Lung (tissue), 12 donors: ENCODE results near the gene GIT2. TPM values are rescaled to one million over a fixed set of nuclear protein-coding genes. Genes with fewer than 3 reads are reported as not detected.
A peak's percentile ranks its signal among the peaks of the same experiment; 100 is the strongest.

Source experiments
- ATAC-seq: fragments of 200-7000 bp; cut with Tn5 transposase; one replicate; pipeline ENCODE4 v1.9.1; 2020; ENCODE audit warnings: moderate number of reproducible peaks; ENCODE audit not compliant: insufficient read depth, low FRiP score
- DNase-seq, 3 donors: peaks; one replicate each; pipeline ENCODE4 v3.0.0-alpha.2; 2013 to 2017
- H3K27ac ChIP-seq, 2 donors: one replicate each; pipeline ENCODE4 v1.5.1; 2013; ENCODE audit warnings: mild to moderate bottlenecking in 2 of 2, moderate library complexity in 2 of 2, control low read depth in 1 of 2, inconsistent platforms in 1 of 2, low read depth in 1 of 2, low read length in 1 of 2
- H3K27me3 ChIP-seq, 3 donors: one replicate each; pipeline ENCODE4 v1.5.1; 2013; ENCODE audit warnings: low read length in 2 of 3; ENCODE audit not compliant: control insufficient read depth in 3 of 3, insufficient read depth in 3 of 3
- H3K36me3 ChIP-seq, 4 donors: one replicate each; pipeline ENCODE4 v1.5.1; 2013; ENCODE audit warnings: low read length in 4 of 4, mild to moderate bottlenecking in 1 of 4, moderate library complexity in 1 of 4; ENCODE audit not compliant: control insufficient read depth in 4 of 4, insufficient read depth in 4 of 4
- H3K4me1 ChIP-seq, 5 donors: one replicate each; pipeline ENCODE4 v1.5.1; 2013; ENCODE audit warnings: low read length in 5 of 5, mild to moderate bottlenecking in 2 of 5, moderate library complexity in 1 of 5; ENCODE audit not compliant: control insufficient read depth in 5 of 5, insufficient read depth in 5 of 5
- H3K4me3 ChIP-seq: one replicate; pipeline ENCODE4 v1.5.1; 2013; ENCODE audit warnings: mild to moderate bottlenecking, control low read depth, moderate library complexity
- H3K9ac ChIP-seq, 2 donors: one replicate each; pipeline ENCODE4 v1.5.1; 2013; ENCODE audit warnings: low read length in 2 of 2, control low read depth in 1 of 2; ENCODE audit not compliant: insufficient read depth in 1 of 2
- H3K9me3 ChIP-seq, 4 donors: one replicate each; pipeline ENCODE4 v1.5.1; 2013; ENCODE audit warnings: low read length in 3 of 4, mild to moderate bottlenecking in 1 of 4, moderate library complexity in 1 of 4; ENCODE audit not compliant: control insufficient read depth in 4 of 4, insufficient read depth in 3 of 4
- WGBS, 2 donors: extraction: QIAGEN DNeasy Blood & Tissue Kit; methylation state at CpG; one replicate each; pipeline ENCODE4 v1.1.7; 2013; 5-methylcytosine and 5-hydroxymethylcytosine counted together
- polyA plus RNA-seq, 2 donors: library from polyadenylated mRNA; stranded (reverse); fragments of 200-250 nt; gene quantifications; one replicate each; pipeline ENCODE4 v1.2.1, GENCODE V29; 2013
- total RNA-seq, 2 donors: library from RNA; depleted of rRNA in 1 of 2; stranded (reverse); fragments of >200 nt in 1 of 2; gene quantifications; one replicate each; pipeline ENCODE4 v1.2.1, GENCODE V29; 2014 to 2021
- TF ChIP-seq, protein P1 (sequence below): IDR thresholded peaks from 2 replicates; pipeline ENCODE4 v1.5.1; 2012; ENCODE audit warnings: mild to moderate bottlenecking; ENCODE audit errors: control extremely low read depth, extremely low read depth
- donor health status: control.
- donor health status: control.
- donor health status: Bipolar disorder and iron deficiency.
- donor health status: healthy.
- donor health status: DM: yes; HTN: yes; CAD: no.

GIT2 gene
- total and polyA plus RNA-seq, 4 donors = 13.5 to 75.8 (median 40.1) TPM

DNA sequence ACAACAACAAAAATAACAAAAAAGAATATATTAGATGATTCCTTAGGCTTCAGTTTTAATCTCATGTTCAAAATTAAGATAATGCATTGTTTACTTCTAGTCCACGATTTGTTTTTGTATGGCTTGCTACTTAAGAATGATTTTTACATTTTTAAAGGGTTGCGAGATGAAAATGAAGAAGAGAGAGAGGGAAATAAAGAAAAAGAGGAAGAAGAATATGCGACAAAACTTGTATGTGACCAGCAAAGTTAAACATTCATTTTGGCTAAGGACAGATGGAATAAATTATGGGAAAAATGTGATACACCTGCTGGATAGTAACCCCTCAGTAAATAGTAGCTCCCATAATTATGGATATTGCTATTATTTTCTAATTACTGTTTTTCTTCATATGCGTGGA, 1.2 kb upstream of the GIT2 start:
- H3K27me3 ChIP-seq = no peaks in the 10 kb centered on the region
- H3K36me3 ChIP-seq = peaks cover 0 to 1% (median 0%) of the 10 kb centered on the region in 4 donors
- H3K4me3 ChIP-seq = no peak overlapping the region
- TF ChIP-seq, protein P1, sequence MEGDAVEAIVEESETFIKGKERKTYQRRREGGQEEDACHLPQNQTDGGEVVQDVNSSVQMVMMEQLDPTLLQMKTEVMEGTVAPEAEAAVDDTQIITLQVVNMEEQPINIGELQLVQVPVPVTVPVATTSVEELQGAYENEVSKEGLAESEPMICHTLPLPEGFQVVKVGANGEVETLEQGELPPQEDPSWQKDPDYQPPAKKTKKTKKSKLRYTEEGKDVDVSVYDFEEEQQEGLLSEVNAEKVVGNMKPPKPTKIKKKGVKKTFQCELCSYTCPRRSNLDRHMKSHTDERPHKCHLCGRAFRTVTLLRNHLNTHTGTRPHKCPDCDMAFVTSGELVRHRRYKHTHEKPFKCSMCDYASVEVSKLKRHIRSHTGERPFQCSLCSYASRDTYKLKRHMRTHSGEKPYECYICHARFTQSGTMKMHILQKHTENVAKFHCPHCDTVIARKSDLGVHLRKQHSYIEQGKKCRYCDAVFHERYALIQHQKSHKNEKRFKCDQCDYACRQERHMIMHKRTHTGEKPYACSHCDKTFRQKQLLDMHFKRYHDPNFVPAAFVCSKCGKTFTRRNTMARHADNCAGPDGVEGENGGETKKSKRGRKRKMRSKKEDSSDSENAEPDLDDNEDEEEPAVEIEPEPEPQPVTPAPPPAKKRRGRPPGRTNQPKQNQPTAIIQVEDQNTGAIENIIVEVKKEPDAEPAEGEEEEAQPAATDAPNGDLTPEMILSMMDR = no peak
- WGBS, 2 donors = 58 to 76% methylated on average over 4 of the region's 4 CpGs
- H3K9me3 ChIP-seq = no peaks in the 10 kb centered on the region
- ATAC-seq = no peak
- no peak overlapping the region for H3K27ac ChIP-seq
- peaks cover 6 to 25% (median 7%) of the 10 kb centered on the region in 5 donors for H3K4me1 ChIP-seq
- H3K9ac ChIP-seq = no peak overlapping the region
- no peak for DNase-seq

DNA sequence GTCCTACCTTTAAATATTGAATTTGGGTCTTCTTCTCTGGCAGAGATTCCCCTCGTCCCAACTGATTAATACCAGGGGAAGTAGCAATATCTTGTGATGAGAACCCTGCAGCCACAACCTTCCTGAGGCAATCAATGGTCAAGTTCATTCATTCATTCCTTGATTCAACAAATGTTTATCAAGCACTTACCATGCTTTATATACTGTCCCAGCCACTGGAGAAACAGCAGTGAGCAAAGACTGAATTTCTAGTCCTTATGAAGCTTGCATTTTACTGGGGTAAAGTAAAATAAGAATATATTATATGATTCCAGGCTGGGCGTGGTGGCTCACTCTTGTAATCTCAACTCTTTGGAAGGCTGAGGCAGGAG, 300 bp upstream of the GIT2 start:
- DNase-seq = no peak
- 49 to 50% methylated on average over 2 of the region's 2 CpGs for WGBS, 2 donors
- TF ChIP-seq, protein P1 = no peak
- Histone ChIP-seq H3K9me3 (no peaks in the 10 kb centered on the region), H3K27ac (peak overlapping the region; percentile 50 to 93), H3K36me3 (peaks cover 0 to 4% (median 2%) of the 10 kb centered on the region in 4 donors), H3K4me3 (no peak overlapping the region), H3K9ac (peak overlapping the region in 1 of 2 donors; percentile 34), H3K4me1 (peaks cover 5 to 25% (median 7%) of the 10 kb centered on the region in 5 donors), H3K27me3 (no peaks in the 10 kb centered on the region)
- ATAC-seq = no peak

DNA sequence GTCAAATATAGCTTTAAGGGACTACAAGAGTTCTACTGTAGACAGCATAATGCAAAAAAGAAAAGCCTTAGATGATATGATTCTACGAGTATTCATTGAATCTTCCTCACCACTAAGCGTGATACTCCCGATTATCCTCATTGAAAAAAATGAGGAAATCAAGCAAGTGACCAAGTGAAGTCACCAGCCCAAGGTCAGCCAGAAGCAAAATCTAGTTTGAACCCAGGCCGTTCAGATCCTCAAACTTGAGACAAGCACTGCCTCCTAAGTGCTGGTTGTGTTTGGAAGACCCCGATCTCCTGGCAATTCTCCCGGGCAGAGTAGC, 845 bp downstream of the GIT2 start:
- no peak for DNase-seq
- Histone ChIP-seq H3K4me3 (peak overlapping the region; percentile 76), H3K27ac (peak overlapping the region; percentile 89 to 93), H3K36me3 (peaks cover 0 to 7% (median 2%) of the 10 kb centered on the region in 4 donors), H3K27me3 (no peaks in the 10 kb centered on the region), H3K4me1 (peaks cover 3 to 23% (median 6%) of the 10 kb centered on the region in 5 donors), H3K9ac (peak overlapping the region; percentile 41 to 42), H3K9me3 (no peaks in the 10 kb centered on the region)
- 2 to 4% methylated on average over 6 of the region's 6 CpGs for WGBS, 2 donors
- TF ChIP-seq, protein P1 = no peak
- ATAC-seq = no peak

DNA sequence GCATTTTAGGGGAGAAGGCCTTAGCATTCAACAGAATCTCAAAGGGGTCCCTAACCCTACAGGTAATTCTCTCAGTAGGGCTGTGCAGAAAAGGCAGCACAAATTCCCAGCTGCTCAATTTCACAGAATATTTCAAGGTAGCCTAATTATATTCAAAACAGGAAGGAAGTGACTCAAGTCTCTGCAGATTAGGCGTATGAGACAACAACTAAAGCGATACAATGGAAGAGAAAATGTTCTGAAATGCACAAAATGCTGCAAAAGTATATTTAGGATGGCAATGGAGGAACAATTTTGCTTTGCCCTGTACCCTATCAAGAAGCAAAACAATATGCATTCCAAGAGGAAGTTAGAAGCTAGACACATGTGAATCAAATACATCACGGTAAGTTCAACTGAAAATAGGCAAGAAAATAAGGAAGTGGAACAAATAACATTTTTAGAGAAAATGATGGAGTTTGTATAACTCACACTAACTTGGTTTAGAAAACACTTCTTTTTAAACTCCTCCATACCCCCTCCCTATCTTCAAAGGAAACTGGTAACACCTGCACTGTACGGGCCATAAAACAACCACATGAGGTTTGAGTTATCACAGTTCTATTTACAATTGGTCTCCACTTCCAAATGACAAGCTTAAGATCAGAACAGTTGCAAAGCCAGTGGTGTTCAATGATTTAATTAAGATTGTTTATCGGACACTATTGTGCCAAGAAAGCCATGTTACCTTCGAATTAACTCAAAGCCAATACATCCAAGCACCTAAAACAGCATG, 1.6 kb downstream of the GIT2 start:
- no peak overlapping the region for H3K4me3 ChIP-seq
- no peaks in the 10 kb centered on the region for H3K27me3 ChIP-seq
- ATAC-seq (no peak), DNase-seq (no peak)
- H3K9ac ChIP-seq = peak overlapping the region in 1 of 2 donors; percentile 42
- WGBS, 2 donors = 20 to 25% methylated on average over 6 of the region's 6 CpGs
- peaks cover 0 to 11% (median 3%) of the 10 kb centered on the region in 4 donors for H3K36me3 ChIP-seq
- TF ChIP-seq, protein P1 = no peak
- H3K27ac ChIP-seq = peak overlapping the region in 1 of 2 donors; percentile 49
- peaks cover 0 to 18% (median 4%) of the 10 kb centered on the region in 5 donors for H3K4me1 ChIP-seq
- no peaks in the 10 kb centered on the region for H3K9me3 ChIP-seq
